DND-41 (cell line): ENCODE results near the gene SECTM1.

Experiments used
- CTCF ChIP-seq: IDR thresholded peaks from 2 replicates; pipeline ENCODE4 v1.5.1; 2012; ENCODE audit warnings: borderline replicate concordance, low read length, moderate library complexity, mild to moderate bottlenecking; ENCODE audit not compliant: poor library complexity, severe bottlenecking; ENCODE audit errors: extremely low read depth
- EZH2 ChIP-seq: IDR thresholded peaks from 3 replicates; pipeline ENCODE4 v1.6.1; 2012; ENCODE audit warnings: borderline replicate concordance, low read depth, mild to moderate bottlenecking, moderate library complexity, low read length, inconsistent platforms; ENCODE audit not compliant: severe bottlenecking

DNA sequence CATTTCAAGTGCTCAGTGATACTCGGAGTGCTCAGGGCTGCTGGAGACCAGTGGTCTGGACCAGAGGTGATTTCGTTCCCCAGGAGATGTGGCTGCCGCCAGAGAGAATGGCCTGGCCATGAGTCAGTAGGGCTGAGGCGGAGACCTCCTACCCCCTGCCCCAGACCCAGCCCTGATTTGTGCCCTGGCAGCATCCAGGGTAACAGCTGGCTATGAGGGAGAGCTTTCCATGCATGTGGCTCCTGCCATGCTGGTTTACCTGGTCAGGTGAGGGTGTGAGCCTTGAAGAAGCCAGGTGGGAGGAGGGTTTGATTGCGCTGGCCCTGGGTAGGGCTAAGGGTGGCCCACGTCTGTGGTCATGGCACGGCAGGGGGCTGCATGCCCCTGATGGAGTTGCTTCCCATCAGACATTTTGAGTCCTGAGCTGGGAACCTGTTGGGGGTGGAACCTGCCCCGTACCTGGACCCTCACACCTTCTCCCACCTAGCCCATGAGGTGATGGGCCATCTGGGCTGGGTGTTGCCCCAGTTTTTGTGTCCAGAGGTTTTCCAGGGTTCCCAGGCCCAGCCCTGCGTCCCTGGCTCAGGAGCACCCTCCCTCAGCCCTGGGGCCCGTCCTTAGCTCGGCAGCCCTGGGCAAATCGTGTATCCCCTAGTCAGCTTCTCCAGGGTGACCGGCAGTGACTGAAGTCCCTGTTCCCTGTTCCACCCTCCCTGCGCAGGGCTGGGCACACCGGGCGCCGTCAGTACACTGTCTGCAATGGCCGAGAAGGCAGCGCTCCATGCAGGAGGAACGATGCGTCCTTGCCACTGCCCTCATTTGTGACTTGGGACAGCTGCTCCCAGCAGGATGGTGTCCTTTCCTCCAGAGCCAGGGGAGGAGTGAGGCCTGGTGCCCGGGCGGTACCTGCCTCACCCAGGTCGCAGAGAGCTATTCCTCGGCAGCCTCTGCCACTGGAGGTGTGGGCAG is 51.0 kb downstream of the SECTM1 start:
- no peak for TF ChIP-seq CTCF
- TF ChIP-seq EZH2: no peak
